ENCODE measurements around the gene IFRD2.

GRCh38 chr3:50314342-50314741, 22.1 kb upstream of the IFRD2 start:
- TF ChIP-seq, protein P1, sequence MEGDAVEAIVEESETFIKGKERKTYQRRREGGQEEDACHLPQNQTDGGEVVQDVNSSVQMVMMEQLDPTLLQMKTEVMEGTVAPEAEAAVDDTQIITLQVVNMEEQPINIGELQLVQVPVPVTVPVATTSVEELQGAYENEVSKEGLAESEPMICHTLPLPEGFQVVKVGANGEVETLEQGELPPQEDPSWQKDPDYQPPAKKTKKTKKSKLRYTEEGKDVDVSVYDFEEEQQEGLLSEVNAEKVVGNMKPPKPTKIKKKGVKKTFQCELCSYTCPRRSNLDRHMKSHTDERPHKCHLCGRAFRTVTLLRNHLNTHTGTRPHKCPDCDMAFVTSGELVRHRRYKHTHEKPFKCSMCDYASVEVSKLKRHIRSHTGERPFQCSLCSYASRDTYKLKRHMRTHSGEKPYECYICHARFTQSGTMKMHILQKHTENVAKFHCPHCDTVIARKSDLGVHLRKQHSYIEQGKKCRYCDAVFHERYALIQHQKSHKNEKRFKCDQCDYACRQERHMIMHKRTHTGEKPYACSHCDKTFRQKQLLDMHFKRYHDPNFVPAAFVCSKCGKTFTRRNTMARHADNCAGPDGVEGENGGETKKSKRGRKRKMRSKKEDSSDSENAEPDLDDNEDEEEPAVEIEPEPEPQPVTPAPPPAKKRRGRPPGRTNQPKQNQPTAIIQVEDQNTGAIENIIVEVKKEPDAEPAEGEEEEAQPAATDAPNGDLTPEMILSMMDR (IDR thresholded peaks at IDR 0.05), result no peak
- no peak for TF ChIP-seq ZFX (IDR thresholded peaks at IDR 0.05; ENCODE audit: borderline replicate concordance)

Measured in 22Rv1 (cell line).